SHP77 (cell line): ENCODE measurements around the gene CNPY1.

Experiments
- DNase-seq, 2 experiments: peaks; one replicate each; lab custom pipeline; 2025; lab: John Stamatoyannopoulos, UW

CNPY1 gene

GRCh38 chr7:155558961-155559360 lies 12.6 kb upstream of the CNPY1 start:
- no peak for DNase-seq

- no peak for DNase-seq
These were observed 12.0 kb upstream of the CNPY1 start for GRCh38 chr7:155558351-155558750.

GRCh38 chr7:155557778-155558177 lies 11.4 kb upstream of the CNPY1 start:
- no peak for DNase-seq

GRCh38 chr7:155556763-155557162 lies 10.4 kb upstream of the CNPY1 start:
- DNase-seq: no peak

GRCh38 chr7:155555116-155555695 lies 8.8 kb upstream of the CNPY1 start:
- DNase-seq: no peak

- no peak for DNase-seq
These were observed 7.5 kb upstream of the CNPY1 start for GRCh38 chr7:155553871-155554270.

GRCh38 chr7:155551785-155552611 lies 5.6 kb upstream of the CNPY1 start:
- DNase-seq: no peak

- no peak for DNase-seq
These were observed 4.6 kb upstream of the CNPY1 start for GRCh38 chr7:155550916-155551315.

GRCh38 chr7:155549226-155549625 lies 2.9 kb upstream of the CNPY1 start:
- no peak for DNase-seq

GRCh38 chr7:155547161-155547791 lies 917 bp upstream of the CNPY1 start:
- no peak for DNase-seq

- DNase-seq: no peak
These were observed 1.0 kb downstream of the CNPY1 start for GRCh38 chr7:155545348-155545747.

GRCh38 chr7:155544485-155544884 lies 1.9 kb downstream of the CNPY1 start:
- no peak for DNase-seq

- no peak for DNase-seq
These were observed 2.4 kb downstream of the CNPY1 start for GRCh38 chr7:155543926-155544325.

GRCh38 chr7:155543011-155543876 lies 3.1 kb downstream of the CNPY1 start:
- no peak for DNase-seq

GRCh38 chr7:155541986-155542675 lies 4.2 kb downstream of the CNPY1 start:
- DNase-seq: no peak

- no peak for DNase-seq
These were observed 5.8 kb downstream of the CNPY1 start for GRCh38 chr7:155540553-155540952.

GRCh38 chr7:155538293-155538692 lies 8.1 kb downstream of the CNPY1 start:
- no peak for DNase-seq

GRCh38 chr7:155536451-155536850 lies 9.9 kb downstream of the CNPY1 start:
- no peak for DNase-seq

GRCh38 chr7:155534691-155535090 lies 11.7 kb downstream of the CNPY1 start:
- DNase-seq: no peak

- no peak for DNase-seq
These were observed 12.3 kb downstream of the CNPY1 start for GRCh38 chr7:155533827-155534690.
